ENCODE measurements around the gene CST1.

CST1 gene

DNA sequence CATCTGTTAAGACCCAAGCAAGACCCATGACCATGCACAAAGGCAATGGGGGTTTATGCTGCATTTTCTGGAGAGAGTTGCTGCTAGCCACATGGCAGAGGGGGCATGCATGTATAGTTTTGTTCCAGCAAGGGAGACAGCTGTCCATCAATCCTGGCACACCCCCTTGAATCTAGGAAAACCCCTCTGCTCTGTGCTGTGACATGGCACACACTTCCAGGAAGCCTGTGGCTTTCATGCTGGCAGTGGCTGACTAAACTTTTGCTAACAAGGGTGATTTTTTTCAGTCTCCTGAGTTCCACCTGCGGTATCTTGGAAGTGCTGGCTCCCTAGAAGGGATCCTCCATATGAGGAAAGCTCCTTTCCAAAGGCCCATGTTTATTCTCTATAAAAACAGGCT, 52.8 kb downstream of the CST1 start:
- no peak for DNase-seq
